ENCODE results near the gene MS4A6E. TPM values are rescaled to one million over a fixed set of nuclear protein-coding genes. Genes with fewer than 3 reads are reported as not detected.

The MS4A6E gene
- total RNA-seq, 4 donors from 2014 or later: not detected

DNA sequence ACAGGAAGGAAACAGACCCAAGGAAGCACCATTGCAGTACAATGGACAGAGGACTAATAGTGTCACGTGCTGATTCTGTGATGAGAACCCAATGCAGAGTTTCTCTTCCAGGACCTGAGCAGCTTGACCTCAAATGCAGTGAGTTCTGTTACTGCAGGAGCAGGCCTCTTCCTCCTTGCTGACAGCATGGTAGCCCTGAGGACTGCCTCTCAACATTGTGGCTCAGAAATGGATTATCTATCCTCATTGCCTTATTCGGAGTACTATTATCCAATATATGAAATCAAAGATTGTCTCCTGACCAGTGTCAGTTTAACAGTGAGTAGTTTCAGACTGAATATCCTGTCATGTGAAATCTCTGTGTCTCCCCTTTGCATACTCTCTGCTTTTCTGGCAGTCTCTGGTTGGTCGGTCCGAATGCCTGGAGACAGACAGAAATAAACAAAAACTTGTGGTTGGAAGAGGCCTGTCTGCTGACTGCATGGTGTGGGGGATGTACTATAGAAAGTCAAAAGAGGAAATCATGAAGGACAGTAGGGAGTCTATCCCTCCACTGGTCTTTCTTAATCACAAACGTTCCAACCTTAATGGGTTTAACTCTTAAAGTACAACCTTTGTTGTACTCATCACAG lies 62.3 kb downstream of the MS4A6E start:
- WGBS: 43% methylated on average over 5 of the region's 5 CpGs
- Histone ChIP-seq H3K9me3 (no peaks in the 10 kb centered on the region), H3K27me3 (no peaks in the 10 kb centered on the region), H3K27ac (no peak overlapping the region), H3K4me1 (no peaks in the 10 kb centered on the region), H3K36me3 (no peaks in the 10 kb centered on the region), H3K4me3 (no peak overlapping the region)
- no peak for DNase-seq (ENCODE audit: low spot score in 2 of 2)
- no peak for TF ChIP-seq POLR2A (IDR thresholded peaks at IDR 0.05)
- TF ChIP-seq, protein P1, sequence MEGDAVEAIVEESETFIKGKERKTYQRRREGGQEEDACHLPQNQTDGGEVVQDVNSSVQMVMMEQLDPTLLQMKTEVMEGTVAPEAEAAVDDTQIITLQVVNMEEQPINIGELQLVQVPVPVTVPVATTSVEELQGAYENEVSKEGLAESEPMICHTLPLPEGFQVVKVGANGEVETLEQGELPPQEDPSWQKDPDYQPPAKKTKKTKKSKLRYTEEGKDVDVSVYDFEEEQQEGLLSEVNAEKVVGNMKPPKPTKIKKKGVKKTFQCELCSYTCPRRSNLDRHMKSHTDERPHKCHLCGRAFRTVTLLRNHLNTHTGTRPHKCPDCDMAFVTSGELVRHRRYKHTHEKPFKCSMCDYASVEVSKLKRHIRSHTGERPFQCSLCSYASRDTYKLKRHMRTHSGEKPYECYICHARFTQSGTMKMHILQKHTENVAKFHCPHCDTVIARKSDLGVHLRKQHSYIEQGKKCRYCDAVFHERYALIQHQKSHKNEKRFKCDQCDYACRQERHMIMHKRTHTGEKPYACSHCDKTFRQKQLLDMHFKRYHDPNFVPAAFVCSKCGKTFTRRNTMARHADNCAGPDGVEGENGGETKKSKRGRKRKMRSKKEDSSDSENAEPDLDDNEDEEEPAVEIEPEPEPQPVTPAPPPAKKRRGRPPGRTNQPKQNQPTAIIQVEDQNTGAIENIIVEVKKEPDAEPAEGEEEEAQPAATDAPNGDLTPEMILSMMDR (IDR thresholded peaks at IDR 0.05): no peak
- no peak for TF ChIP-seq EP300 (IDR thresholded peaks at IDR 0.05)
- no peak for TF ChIP-seq POLR2AphosphoS5 (IDR thresholded peaks at IDR 0.05)

DNA sequence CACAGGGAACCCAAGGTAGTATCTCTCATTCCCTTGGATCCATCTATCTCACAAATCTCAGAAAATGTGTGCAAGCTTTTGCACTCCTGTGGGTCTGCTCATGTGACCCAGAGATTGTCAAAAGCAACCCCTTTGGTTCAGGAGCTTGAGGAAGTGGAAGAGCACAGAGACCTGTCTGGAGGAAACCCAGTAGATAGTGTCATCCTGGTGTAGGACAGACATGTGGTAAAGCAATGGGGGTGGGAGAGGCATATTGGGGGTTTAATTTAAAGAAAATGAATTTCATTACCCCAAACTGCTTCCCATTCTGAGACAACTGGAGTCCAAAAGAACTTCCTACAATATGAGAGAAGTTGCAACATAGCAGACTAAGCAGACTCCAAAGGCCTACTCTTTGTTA lies 63.4 kb downstream of the MS4A6E start:
- Histone ChIP-seq H3K4me3 (no peak overlapping the region), H3K36me3 (no peaks in the 10 kb centered on the region), H3K27ac (no peak overlapping the region), H3K4me1 (no peaks in the 10 kb centered on the region), H3K27me3 (no peaks in the 10 kb centered on the region), H3K9me3 (no peaks in the 10 kb centered on the region)
- DNase-seq (ENCODE audit: low spot score in 2 of 2): no peak
- TF ChIP-seq POLR2A (IDR thresholded peaks at IDR 0.05) (no peak), EP300 (IDR thresholded peaks at IDR 0.05) (no peak), POLR2AphosphoS5 (IDR thresholded peaks at IDR 0.05) (no peak)
- TF ChIP-seq, protein P1 (IDR thresholded peaks at IDR 0.05): no peak

Other genes starting within 250 kb of the MS4A6E start
- 1 to 10 TPM in 2 of 4 donors, under 1 TPM in 1, not detected in 1; 0.32 to 1.5 (median 1.2) TPM for gene MS4A2, start 238.6 kb upstream of the MS4A6E start, total RNA-seq
- gene MS4A6A, start 144.2 kb upstream of the MS4A6E start, total RNA-seq: 10 to 100 TPM in 2 of 4 donors, 1 to 10 TPM in 2; 6.9 to 13.4 (median 9.2) TPM
- gene MS4A4E, start 84.1 kb upstream of the MS4A6E start, total RNA-seq: 1 to 10 TPM in 1 of 4 donors, under 1 TPM in 2, not detected in 1; 0.60 to 5.1 (median 0.98) TPM
- gene MS4A4A, start 46.6 kb upstream of the MS4A6E start, total RNA-seq: 1 to 10 TPM; 2.1 to 4.8 (median 2.4) TPM
- gene MS4A7, start 51.3 kb downstream of the MS4A6E start, total RNA-seq: 1 to 10 TPM in 3 of 4 donors, under 1 TPM in 1; 0.86 to 9.5 (median 4.2) TPM
- 1 to 10 TPM in 1 of 4 donors, under 1 TPM in 1, not detected in 2; 0.48 to 2.3 TPM for gene MS4A14, start 69.2 kb downstream of the MS4A6E start, total RNA-seq
- gene MS4A5, start 102.3 kb downstream of the MS4A6E start, total RNA-seq: not detected
- gene MS4A1, start 128.6 kb downstream of the MS4A6E start, total RNA-seq: under 1 TPM in 1 of 4 donors, not detected in 3; 0.81 TPM
- gene MS4A12, start 165.5 kb downstream of the MS4A6E start, total RNA-seq: not detected
- gene MS4A13, start 188.1 kb downstream of the MS4A6E start, total RNA-seq: not detected

Measured in suprapubic skin (tissue), 4 donors.